HG03103 (cell line): Measurements from ENCODE around the gene ITPA.
"Not testable (repeated sequence)": the region's sequence is repeated elsewhere in the genome, so short reads cannot be mapped to it uniquely, and the experiment has no call there.

Experiments
- ATAC-seq: cut with Tn5 transposase; IDR thresholded peaks from one replicate; pipeline ENCODE4 v1.9.1; 2021; ENCODE audit warnings: low read depth; ENCODE audit not compliant: unreplicated experiment

Gene ITPA

GRCh38 chr20:3195590-3196237 is 13.6 kb upstream of the ITPA start:
- ATAC-seq, result no peak

GRCh38 chr20:3199206-3199605 is 10.1 kb upstream of the ITPA start:
- ATAC-seq, result no peak

- no peak for ATAC-seq
Observed at GRCh38 chr20:3199976-3200755, 9.1 kb upstream of the ITPA start.

GRCh38 chr20:3202965-3203314 is 6.4 kb upstream of the ITPA start:
- ATAC-seq, result no peak

- ATAC-seq, result peak; percentile 19
Observed at GRCh38 chr20:3203315-3204123, 5.8 kb upstream of the ITPA start.

DNA sequence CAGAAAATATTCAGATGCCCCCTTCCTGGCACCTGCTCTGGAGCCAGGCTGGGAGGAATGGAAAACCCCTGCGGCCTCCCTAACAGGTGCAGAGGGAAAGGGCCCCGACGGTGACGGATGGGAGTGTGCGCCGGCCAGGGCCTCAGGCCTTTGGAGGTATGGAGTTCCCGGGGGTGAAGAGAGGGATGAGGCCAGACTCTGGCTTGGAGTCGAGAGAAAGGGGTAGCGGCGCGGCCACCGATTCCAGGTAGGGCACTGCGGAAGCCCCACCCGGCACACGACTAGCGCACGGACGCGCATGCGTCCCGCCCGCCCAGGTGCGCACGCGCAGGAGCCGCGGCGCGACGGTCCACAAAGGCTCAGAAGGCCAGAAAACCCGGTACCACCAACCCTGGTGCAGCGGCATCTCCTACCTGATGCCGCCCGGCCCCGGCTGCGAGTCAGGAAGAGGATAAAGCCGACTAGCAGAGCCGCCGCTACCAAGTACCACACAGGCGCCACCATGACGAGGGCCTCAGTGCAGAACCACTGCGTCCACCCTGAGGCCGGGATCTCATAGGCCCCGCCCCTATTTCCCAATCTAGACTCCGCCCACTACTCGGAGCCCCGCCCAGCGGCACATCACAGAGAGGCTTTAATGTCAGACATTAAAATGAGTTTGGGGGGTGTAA is 5.0 kb upstream of the ITPA start, which contains the start of gene DDRGK1:
Gene DDRGK1 (minus strand): TSS at position 559 of the 671 bp plus-strand sequence. CDS start 55 bp downstream, at position 504.
- peak; percentile 74 for ATAC-seq

GRCh38 chr20:3208786-3209256 is 477 bp upstream of the ITPA start:
- ATAC-seq, result no peak

DNA sequence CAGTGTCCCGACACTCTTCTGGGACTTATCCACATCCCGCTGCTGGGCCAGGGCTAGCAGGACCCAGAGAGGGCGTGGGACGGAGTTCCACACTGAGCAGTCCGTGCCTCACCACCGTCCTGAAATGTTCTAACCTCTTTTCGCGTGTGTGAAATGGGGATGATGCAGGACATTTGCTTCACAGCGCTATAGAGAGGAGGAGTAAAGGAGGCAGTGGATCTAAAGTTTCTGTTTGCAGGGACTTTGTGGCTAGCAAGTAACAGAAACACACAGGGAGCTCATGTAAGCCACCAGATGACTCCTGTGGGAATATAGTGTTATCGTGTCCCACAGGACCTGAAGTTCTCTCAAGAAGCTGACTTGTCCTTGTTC is 634 bp downstream of the ITPA start:
- ATAC-seq, result no peak

DNA sequence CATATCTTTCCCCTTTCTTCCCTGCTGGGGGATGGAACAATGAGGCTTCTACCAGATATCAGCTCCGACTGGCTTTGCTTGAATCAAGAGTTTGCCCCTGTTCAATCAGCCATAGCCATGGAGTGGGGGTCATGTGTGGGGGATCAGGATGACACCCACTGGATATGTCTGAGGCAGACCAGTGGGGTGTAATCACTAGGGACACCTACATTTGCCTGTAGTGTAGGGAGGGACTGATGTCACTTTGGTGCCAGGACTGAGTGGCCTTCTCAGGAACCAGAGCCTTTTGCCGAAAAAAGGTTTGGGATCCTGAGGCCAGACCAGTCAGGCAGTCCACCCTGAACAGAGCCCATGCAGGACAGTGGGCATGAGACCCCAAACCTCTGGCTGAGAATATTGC is 1.0 kb downstream of the ITPA start:
- ATAC-seq, result no peak

GRCh38 chr20:3213226-3213625 is 3.9 kb downstream of the ITPA start:
- no peak for ATAC-seq

GRCh38 chr20:3215359-3215917 is 6.1 kb downstream of the ITPA start:
- ATAC-seq, result not testable (repeated sequence)

DNA sequence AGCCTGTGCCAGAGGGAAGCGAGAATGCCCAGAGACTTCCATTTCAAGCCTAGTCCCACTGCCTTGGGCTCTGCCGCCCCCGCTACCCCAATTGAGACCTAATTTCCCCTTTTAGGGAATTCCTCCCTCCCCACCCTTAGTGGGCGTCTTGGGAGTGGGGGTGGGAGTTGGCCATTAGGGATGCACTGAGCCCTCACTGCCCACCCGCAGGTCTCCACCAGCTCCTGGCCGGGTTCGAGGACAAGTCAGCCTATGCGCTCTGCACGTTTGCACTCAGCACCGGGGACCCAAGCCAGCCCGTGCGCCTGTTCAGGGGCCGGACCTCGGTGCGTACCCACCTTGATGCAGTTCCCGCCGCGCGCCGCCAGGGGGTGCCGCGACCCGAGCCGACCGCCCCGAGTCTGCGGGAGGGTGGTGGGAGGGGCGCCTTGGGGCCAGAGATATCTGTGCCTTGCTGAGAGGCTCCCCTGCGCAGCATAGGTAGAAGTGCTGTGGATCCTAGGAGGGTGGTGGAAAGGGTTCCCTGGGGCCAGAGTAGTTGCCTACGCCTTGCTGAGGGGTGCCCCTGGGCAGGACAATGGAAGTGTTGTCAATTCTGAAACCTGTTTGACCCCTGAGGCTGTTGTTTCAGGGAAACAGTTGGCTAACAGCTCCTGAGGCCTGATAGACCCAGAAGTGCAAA is 9.2 kb downstream of the ITPA start:
- peak; percentile 80 for ATAC-seq

DNA sequence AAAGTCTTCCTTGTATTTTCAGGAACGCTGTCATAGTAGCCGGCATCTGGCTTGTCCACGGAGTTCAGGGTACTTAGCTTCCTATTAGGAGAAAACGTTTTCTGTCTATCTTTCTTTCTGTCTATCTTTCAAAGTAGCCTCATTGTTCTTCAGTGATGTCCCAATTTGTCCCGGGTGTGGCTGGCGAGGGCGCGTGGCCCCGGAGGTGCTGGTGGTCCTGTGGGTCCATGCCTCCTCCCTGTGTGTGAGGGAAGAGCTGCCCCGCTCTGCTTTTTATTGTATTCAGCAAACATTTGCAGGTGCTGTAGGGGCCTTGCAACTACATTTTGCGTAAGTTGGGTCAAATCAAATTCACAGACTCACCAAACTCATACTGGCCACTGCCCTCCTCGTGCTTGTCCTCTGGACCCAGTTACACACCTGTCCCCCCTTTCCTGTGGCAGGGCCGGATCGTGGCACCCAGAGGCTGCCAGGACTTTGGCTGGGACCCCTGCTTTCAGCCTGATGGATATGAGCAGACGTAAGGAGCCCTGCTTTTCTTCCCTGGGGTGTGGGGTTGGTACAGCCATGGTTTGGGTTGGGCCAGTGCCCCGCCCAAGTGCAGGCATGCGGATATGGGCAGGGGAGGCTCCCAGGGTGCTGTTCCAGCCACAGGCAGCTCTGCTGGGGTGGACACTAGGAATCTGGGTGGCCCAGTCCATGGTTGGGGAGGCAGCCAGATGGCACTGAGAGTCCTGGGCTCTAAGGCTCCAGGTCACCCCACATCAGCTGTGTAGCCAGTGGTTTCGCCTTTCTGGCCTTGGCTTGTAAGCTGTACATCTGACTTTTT is 12.3 kb downstream of the ITPA start:
- no peak for ATAC-seq

DNA sequence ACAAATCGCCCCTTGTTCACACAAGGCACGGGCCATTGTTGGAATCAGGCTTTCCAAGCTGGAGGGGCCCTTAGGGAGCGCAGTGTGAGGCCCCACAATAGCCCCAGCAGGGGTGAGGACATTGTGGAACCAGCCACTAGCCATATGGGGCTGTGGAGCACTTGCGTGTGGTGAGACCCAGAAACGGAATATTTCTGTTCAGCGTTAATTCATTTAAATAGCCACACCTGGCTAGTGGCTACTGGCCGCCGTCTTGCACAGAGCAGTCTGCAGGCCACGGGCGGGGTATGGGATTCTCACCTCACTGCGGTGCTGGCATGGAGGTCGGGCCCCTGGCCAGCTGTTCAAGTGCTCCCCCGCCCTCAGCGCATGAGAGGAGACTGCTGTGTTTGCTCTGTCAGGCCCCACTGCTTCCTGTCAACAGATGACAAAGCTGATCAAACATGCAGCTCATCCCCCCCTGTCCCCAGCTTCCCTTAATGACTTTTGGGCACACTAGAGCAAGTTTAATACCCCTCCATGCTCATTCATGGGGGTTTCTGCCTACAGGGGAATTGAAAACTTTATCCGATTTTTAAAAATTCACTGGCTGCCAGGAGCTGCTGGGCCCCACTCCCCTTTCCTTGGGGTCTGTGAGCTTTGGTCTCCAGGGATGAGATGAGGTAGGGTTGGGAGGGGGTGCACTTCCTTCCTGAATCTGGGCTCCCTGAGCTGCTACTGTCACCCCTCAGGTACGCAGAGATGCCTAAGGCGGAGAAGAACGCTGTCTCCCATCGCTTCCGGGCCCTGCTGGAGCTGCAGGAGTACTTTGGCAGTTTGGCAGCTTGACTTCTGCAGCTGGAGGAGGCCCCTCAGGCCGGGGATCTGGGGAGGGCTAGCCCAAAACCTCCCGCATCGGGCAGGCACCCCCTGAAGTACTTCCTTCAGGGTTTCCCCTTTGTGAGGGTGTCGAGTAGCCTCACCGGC is 13.6 kb downstream of the ITPA start:
- no peak for ATAC-seq

GRCh38 chr20:3223651-3223993 is 14.3 kb downstream of the ITPA start:
- ATAC-seq, result no peak

DNA sequence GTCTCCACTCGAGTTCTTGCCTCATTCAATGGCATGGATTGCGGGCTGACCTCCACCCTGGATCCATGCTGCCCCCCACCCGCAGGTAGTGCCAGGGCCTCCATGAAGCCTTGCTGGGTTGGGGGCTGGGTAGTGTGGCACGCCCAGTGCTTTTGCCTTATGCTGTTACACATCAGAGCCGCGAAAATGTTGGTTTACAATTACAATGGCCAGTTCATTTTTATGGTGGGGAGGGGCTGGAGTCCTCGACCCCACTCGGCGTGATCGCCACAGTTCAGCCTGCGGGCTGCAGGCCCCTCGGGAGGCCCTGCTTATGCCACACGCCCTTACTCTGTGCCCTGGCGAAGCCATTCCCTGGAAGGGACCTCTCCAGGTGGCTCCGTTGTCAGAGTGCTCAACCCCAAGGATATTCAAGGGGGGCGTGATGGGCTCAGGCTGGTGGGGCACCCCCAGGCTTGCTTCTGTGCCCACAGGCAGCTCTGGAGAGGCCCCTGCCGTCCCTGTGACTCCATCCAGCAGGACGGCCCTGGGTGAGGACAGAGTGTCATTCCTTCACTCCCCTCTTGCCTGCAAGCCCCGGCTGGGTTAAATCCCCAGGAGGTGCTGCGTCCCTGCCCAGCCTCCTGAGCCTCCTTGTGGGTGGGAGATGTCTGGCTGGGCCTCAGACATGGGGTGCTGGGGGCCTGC is 14.8 kb downstream of the ITPA start:
- ATAC-seq, result no peak

DNA sequence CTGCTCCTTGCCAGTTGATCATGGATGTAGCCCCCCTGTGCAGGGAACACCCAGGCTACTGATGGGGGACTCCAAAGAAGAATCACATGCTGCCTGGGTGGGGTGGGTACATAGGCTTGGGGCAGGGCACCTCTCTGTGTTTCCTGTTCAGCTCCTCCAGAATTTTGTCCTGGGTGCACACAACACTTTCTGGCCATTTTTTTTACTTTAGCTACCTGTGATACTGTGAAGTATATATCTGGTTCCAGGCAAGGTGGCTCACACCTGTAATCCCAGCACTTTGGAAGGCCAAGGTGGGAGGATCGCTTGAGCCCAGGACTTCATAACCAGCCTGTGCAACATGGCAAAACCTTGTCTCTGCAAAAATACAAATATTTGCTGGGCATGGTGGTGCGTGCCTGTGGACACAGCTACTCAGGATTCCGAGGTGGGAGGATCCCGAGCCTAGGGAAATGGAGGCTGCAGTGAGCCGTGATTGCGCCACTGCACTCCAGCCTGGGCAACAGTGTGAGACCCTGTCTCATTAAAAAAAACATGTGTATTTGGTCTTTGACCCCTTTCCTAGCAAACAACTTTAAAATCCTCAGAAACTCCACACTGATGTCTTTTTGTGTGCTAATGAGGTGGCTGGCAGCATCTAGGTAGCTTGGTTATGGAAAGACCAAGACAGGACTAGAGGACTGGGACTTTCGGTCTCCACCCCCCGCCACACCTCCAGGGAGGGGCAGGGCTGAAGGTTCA is 15.6 kb downstream of the ITPA start:
- no peak for ATAC-seq
